ENCODE data around the gene PACC1.
"Not testable (repeated sequence)": the region's sequence is repeated elsewhere in the genome, so short reads cannot be mapped to it uniquely, and the experiment has no call there.

- TF ChIP-seq TEAD4, USF2 (CRISPR knock-in tag; IDR thresholded peaks at IDR 0.05): not testable (repeated sequence)
These were observed 93.7 kb downstream of the PACC1 start for GRCh38 chr1:212321031-212321430.
